HepG2 (cell line): ENCODE results near the gene CKAP5. TPM values are rescaled to one million over a fixed set of nuclear protein-coding genes. Genes with fewer than 3 reads are reported as not detected.

Experiments used
- ATAC-seq: fragments of 200-7000 bp; cut with Tn5 transposase; 3 replicates; pipeline ENCODE4 v1.9.1; 2020; ENCODE audit warnings: mild to moderate bottlenecking, moderate library complexity
- BruUV-seq: library from RNA; stranded (reverse); fragments of 400-500 nt; replicated peaks from 2 replicates; lab custom pipeline; 2021; lab: Mats Ljungman, UMichigan
- CTCF ChIA-PET: fragments of 300-600 bp; formaldehyde crosslinking; extraction: SDS; loops from one replicate; lab custom pipeline; 2021; ENCODE audit warnings: low total read pairs, inconsistent platforms, low intra/inter-chr PET ratio; lab: Yijun Ruan, JAX
- POLR2A ChIA-PET: fragments of 350-600 bp; sonication (Branson Sonifier 250); formaldehyde crosslinking; loops from one replicate; lab custom pipeline; 2020; ENCODE audit warnings: antibody characterized with exemption, inconsistent platforms; lab: Yijun Ruan, JAX
- DNase-seq: peaks from one replicate; pipeline ENCODE4 v3.0.0-alpha.2; 2015; ENCODE audit warnings: low spot score
- FAIRE-seq: peaks from 3 replicates; lab custom pipeline; 2011; peaks lifted over from hg19 to GRCh38; lab: Jason Lieb, UNC
- H2AFZ ChIP-seq: one replicate; pipeline ENCODE4 v1.6.1; 2011; ENCODE audit warnings: low read length, inconsistent platforms
- H3K27ac ChIP-seq: fragments of 300-600 bp; 3 replicates; pipeline ENCODE4 v1.8.0; 2011; ENCODE audit warnings: mixed run types, mild to moderate bottlenecking, mixed read lengths, low read length, inconsistent platforms; ENCODE audit not compliant: insufficient read depth; ENCODE audit errors: extremely low read length
- H3K27me3 ChIP-seq, 2 experiments: fragments of 200-600 bp in 1 of 2; 2 replicates in 1 of 2; 3 replicates in 1 of 2; pipeline versions ENCODE4 v1.6.0 to v1.8.0; 2011; ENCODE audit warnings: low read length in 2 of 2, mild to moderate bottlenecking in 2 of 2, moderate library complexity in 2 of 2, inconsistent platforms in 1 of 2; ENCODE audit not compliant: insufficient read depth in 2 of 2, control insufficient read depth in 1 of 2
- H3K36me3 ChIP-seq, 2 experiments: fragments of 200-600 bp in 1 of 2; replicated peaks in 1 of 2; 2 replicates in 1 of 2; 3 replicates in 1 of 2; pipeline versions ENCODE4 v1.5.1 to v1.8.0; 2011; ENCODE audit warnings: low read length in 2 of 2, inconsistent platforms in 1 of 2; ENCODE audit not compliant: insufficient read depth in 2 of 2, control insufficient read depth in 1 of 2
- H3K4me1 ChIP-seq: 2 replicates; pipeline ENCODE4 v1.5.1; 2012; ENCODE audit warnings: low read length, inconsistent platforms; ENCODE audit not compliant: insufficient read depth
- H3K4me2 ChIP-seq: 2 replicates; pipeline ENCODE4 v1.6.0; 2011; ENCODE audit warnings: low read depth, low read length, inconsistent platforms
- H3K4me3 ChIP-seq, 3 experiments: fragments of 200-600 bp in 1 of 3; sonication (generic), shearing (Covaris generic) in 1 of 3; replicated peaks in 1 of 3; 2 replicates each; pipeline ENCODE4 v1.5.1; 2011 to 2016; ENCODE audit warnings: low read length in 3 of 3, inconsistent platforms in 2 of 3, low read depth in 2 of 3, mild to moderate bottlenecking in 2 of 3, control low read depth in 1 of 3, mixed read lengths in 1 of 3; ENCODE audit not compliant: insufficient read depth in 1 of 3
- H3K79me2 ChIP-seq: one replicate; pipeline ENCODE4 v1.6.1; 2011; ENCODE audit warnings: low read length, inconsistent platforms; ENCODE audit not compliant: insufficient read depth
- H3K9ac ChIP-seq: 2 replicates; pipeline ENCODE4 v1.6.0; 2011; ENCODE audit warnings: mild to moderate bottlenecking, low read depth, low read length, inconsistent platforms; ENCODE audit not compliant: insufficient read depth
- H3K9me3 ChIP-seq: 2 replicates; pipeline ENCODE4 v1.5.1; 2012; ENCODE audit warnings: mild to moderate bottlenecking, low read length
- H4K20me1 ChIP-seq: 2 replicates; pipeline ENCODE4 v1.6.0; 2011; ENCODE audit warnings: inconsistent platforms, mild to moderate bottlenecking, low read length, moderate library complexity; ENCODE audit not compliant: insufficient read depth
- ARID4A ChIP-seq: sonication (generic); formaldehyde crosslinking; IDR thresholded peaks from 2 replicates; pipeline ENCODE4 v1.5.0; 2020; ENCODE audit warnings: mild to moderate bottlenecking, missing genetic modification reagents, borderline replicate concordance
- FOXA3 ChIP-seq: IDR thresholded peaks from 2 replicates; pipeline ENCODE4 v1.6.1; 2016; ENCODE audit warnings: missing genetic modification reagents, missing compliant biosample characterization
- FOXP4 ChIP-seq: sonication (generic); formaldehyde crosslinking; IDR thresholded peaks from 2 replicates; pipeline ENCODE4 v1.4.0; 2020; ENCODE audit warnings: missing genetic modification reagents
- HBP1 ChIP-seq: IDR thresholded peaks from 2 replicates; pipeline ENCODE4 v1.6.1; 2016; ENCODE audit warnings: low read depth, control low read depth
- MXD3 ChIP-seq: IDR thresholded peaks from 2 replicates; pipeline ENCODE4 v1.6.1; 2016; ENCODE audit warnings: mild to moderate bottlenecking, missing biosample characterization, missing genetic modification reagents
- MYPOP ChIP-seq: sonication (generic); formaldehyde crosslinking; IDR thresholded peaks from 2 replicates; pipeline ENCODE4 v1.8.1; 2023; ENCODE audit warnings: mild to moderate bottlenecking, moderate library complexity, missing genetic modification reagents
- SPEN ChIP-seq: sonication (generic); formaldehyde crosslinking; IDR thresholded peaks from 2 replicates; pipeline ENCODE4 v1.5.1; 2020; ENCODE audit warnings: low read depth, mild to moderate bottlenecking, missing genetic modification reagents
- ZNF136 ChIP-seq: sonication (generic); formaldehyde crosslinking; IDR thresholded peaks from 2 replicates; pipeline ENCODE4 v1.8.1; 2022; ENCODE audit warnings: low read depth, mild to moderate bottlenecking, moderate library complexity, missing genetic modification reagents
- ZNF740 ChIP-seq: sonication (generic); formaldehyde crosslinking; IDR thresholded peaks from 2 replicates; pipeline ENCODE4 v1.4.0; 2020; ENCODE audit warnings: missing genetic modification reagents
- WGBS: methylation state at CpG from one replicate; pipeline ENCODE4 v1.1.6; 2017; ENCODE audit warnings: low lambda C conversion rate; 5-methylcytosine and 5-hydroxymethylcytosine counted together
- in situ Hi-C: cut with HindIII; loops from 2 replicates; pipeline ENCODE4 v1.10.0; 2017; ENCODE audit warnings: low pct_unique_long_range_greater_than_20kb; ENCODE audit not compliant: extremely low pct_ligation_motif_present
- intact Hi-C: fragments of 100-400 bp; cut with micrococcal nuclease; formaldehyde crosslinking; loops from one replicate; pipeline ENCODE4 v1.10.0; 2022; ENCODE audit not compliant: unreplicated experiment
- polyA plus RNA-seq, 8 experiments: library from polyadenylated mRNA; depleted of rRNA in 3 of 8; stranded (reverse) in 7 of 8; unstranded in 1 of 8; fragments of >200 nt; fragmentation: Illumina TruSeq in 4 of 8; extraction: Trizol in 4 of 8; gene quantifications; 2 replicates each; pipeline versions ENCODE4 v1.2.1 to v1.2.3, GENCODE V29; 2011 to 2016; ENCODE audit warnings: low read depth in 4 of 8, missing spikeins in 1 of 8, mixed read lengths in 1 of 8; ENCODE audit not compliant: insufficient read depth in 1 of 8
- total RNA-seq, 5 experiments: library from RNA; depleted of rRNA; stranded (reverse); fragments of >200 nt; fragmentation: Illumina TruSeq; extraction: Trizol; gene quantifications; 2 replicates each; pipeline ENCODE4 v1.2.3, GENCODE V29; 2016; ENCODE audit warnings: low read depth in 1 of 5

CKAP5 gene
- total and polyA plus RNA-seq, 2 of the 13 experiments (the other 11 are each of a cell fraction or from before 2014, with no cell fraction given) = 79.2 to 103 TPM

GRCh38 chr11:46695345-46696211, 150.5 kb downstream of the CKAP5 start:
- ATAC-seq = peak; percentile 52
- peak; percentile 71 for DNase-seq
- Histone ChIP-seq H4K20me1 (no peaks in the 10 kb centered on the region), H3K9me3 (no peaks in the 10 kb centered on the region), H3K9ac (peak overlapping the region; percentile 42; the same call in 1 of the 2 replicates), H3K36me3 (peaks cover 4 to 17% of the 10 kb centered on the region in 2 experiments; a peak in 4 of 5 replicates), H2AFZ (no peak overlapping the region), H3K27ac (peak overlapping the region; percentile 60), H3K4me3 (no peak overlapping the region), H3K79me2 (peaks cover 17% of the 10 kb centered on the region), H3K27me3 (no peaks in the 10 kb centered on the region; a peak in 1 of 5 replicates), H3K4me1 (peaks cover 81% of the 10 kb centered on the region), H3K4me2 (no peak overlapping the region)
- 70% methylated on average over 8 of the region's 12 CpGs for WGBS
- intact Hi-C loops (no loop called here), in situ Hi-C loops (no loop called here)
- no TSS peak for BruUV-seq
- POLR2A ChIA-PET = interaction anchor here (1.0 to 3.6 kb wide), 4 partner anchors 9 to 48 kb away, joined by 3 to 29 read pairs (median 6); partner anchors contain the start of gene F2
- CTCF ChIA-PET = no interaction called here
- FAIRE-seq = no peak
- TF ChIP-seq MXD3 (CRISPR knock-in tag) (peak; percentile 78; the same call in 1 of the 2 replicates), ZNF740 (no peak), SPEN (CRISPR knock-in tag) (0 out of 2 replicates have a peak, but pooled peaks have one; percentile 58), ARID4A (CRISPR knock-in tag) (peak; percentile 34; the same call in 1 of the 2 replicates), ZNF136 (CRISPR knock-in tag) (no peak), MYPOP (CRISPR knock-in tag) (0 out of 2 replicates have a peak, but pooled peaks have one; percentile 30), HBP1 (CRISPR knock-in tag) (peak; percentile 18; the same call in 1 of the 2 replicates), FOXA3 (CRISPR knock-in tag) (peak; percentile 26; the same call in 1 of the 2 replicates), FOXP4 (CRISPR knock-in tag) (0 out of 2 replicates have a peak, but pooled peaks have one; percentile 24)
